Measurements from ENCODE around the gene NEU4. TPM values are rescaled to one million over a fixed set of nuclear protein-coding genes. Genes with fewer than 3 reads are reported as not detected.
A peak's percentile ranks its signal among the peaks of the same experiment; 100 is the strongest.
"Not testable (repeated sequence)": the region's sequence is repeated elsewhere in the genome, so short reads cannot be mapped to it uniquely, and the experiment has no call there.

NEU4 gene
- polyA plus RNA-seq, 1 donor from 2014 or later, result not detected

DNA sequence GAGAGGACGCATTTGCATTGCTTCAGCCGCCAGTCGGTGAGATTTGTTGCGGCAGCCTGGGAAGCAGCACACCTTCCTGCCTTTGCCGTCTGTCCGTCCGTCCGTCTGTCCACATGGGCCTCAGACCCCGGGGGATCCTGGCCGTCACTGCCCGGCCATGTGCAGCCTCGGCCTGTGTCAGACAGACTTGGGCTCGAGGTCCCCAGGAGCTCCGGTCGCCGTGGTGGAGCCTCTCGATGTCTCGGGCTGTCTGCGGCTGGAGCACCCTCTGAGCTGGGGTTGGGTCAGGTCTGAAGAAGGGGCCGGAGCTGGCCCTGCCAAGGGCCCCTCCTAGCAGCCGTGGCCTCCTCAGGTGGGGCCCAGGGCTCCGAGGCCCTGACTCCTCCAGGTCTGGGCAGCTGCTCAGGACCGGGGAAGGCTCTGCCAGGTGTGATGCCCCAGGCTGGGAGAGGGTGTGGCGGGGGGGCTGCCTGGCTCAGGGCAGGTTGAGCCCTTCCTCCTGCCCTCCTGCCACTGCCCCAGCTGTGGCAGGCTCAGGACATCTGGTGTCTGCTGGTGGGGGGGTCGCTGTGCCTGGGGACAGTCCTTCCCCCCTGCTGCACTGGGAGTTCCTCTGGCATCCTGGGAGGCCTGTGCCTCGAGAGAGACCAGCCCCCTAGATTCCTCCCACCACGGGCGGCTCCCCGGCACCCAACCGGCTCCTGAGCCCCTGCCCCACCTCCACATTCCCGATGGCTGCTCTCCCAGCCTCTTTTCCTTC is 11.8 kb downstream of the NEU4 start:
- peaks cover 2% of the 10 kb centered on the region for H3K36me3 Mint-ChIP-seq
- H3K27ac Mint-ChIP-seq, result peak overlapping the region in 1 of 3 donors; percentile 23
- H3K4me1 Mint-ChIP-seq, result peaks cover 4 to 15% (median 8%) of the 10 kb centered on the region in 3 donors
- H3K27me3 Mint-ChIP-seq, result peaks cover 31% of the 10 kb centered on the region
- peak overlapping the region in 1 of 4 donors; percentile 45 for H3K4me3 Mint-ChIP-seq
- H3K9me3 Mint-ChIP-seq, result peaks cover 0 to 7% (median 5%) of the 10 kb centered on the region in 3 donors

DNA sequence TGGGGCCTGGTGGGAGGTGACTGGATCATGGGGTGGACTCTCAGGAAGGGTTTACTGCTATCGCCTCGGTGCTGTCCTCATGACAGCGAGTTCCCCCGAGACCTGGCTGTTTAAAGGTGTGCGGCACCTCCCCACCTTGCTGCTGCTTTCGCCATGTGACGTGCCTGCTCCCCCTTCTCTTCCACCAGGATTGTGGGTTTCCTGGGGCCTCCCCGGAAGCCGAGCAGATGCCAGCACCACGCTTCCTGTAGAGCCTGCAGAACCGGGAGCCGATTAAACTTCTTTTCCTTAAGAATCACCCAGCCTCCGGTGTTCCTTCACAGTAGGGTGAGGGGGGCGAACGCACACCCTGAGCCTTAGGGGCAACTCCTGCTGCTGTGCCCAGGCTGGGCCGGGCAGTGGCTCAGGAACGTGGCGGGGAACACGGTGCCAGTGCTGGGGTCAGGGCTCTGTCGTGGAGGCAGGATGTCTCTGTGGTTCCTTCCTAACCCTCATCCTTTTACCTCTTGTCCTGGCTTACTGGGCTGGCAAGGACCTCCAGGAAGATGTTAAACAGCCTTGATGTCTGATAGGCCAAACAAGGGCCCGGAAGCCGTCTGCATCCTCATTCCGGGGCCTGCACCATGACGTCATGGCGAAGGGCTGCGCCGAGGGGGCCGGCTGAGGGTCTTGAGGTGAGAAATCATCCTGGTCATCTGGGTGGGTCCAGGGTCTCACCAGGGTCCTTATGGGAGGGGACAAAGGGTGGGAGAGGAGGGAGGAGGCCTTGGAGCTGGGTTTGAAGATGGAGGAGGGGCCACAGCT is 12.7 kb downstream of the NEU4 start:
- Mint-ChIP-seq H3K4me3 (peak overlapping the region in 1 of 4 donors; percentile 12), H3K27ac (no peak overlapping the region), H3K36me3 (peaks cover 4% of the 10 kb centered on the region)

DNA sequence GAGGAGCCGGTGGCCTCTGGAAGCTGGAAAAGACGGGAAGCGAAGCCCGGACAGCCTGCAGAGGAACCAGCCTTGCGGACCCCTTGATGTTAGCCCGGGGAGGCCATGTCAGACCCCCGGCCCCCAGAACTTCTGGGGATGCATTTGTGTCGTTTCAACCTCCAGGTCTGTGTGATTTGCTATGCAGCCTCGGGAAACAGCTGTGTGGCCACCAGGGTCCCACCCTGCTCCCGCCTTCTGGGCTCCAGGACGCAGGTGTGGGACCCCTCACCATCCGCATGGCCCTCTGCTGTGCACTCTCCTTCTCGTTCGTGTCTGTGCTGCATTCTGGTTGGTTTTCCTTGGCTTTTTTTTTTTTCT is 13.3 kb downstream of the NEU4 start:
- H3K27ac Mint-ChIP-seq, result peak overlapping the region in 2 of 3 donors; percentile 1 to 76
- peaks cover 4 to 14% (median 7%) of the 10 kb centered on the region in 3 donors for H3K4me1 Mint-ChIP-seq
- peaks cover 30% of the 10 kb centered on the region for H3K27me3 Mint-ChIP-seq
- H3K4me3 Mint-ChIP-seq, result peak overlapping the region in 1 of 4 donors; percentile 72
- peaks cover 0 to 11% (median 7%) of the 10 kb centered on the region in 3 donors for H3K9me3 Mint-ChIP-seq
- H3K36me3 Mint-ChIP-seq, result peaks cover 5% of the 10 kb centered on the region

More for the DNA sequence above, 12.7 kb downstream of the NEU4 start:
- Mint-ChIP-seq H3K9me3 (peaks cover 0 to 7% (median 5%) of the 10 kb centered on the region in 3 donors), H3K27me3 (peaks cover 31% of the 10 kb centered on the region), H3K4me1 (peaks cover 4 to 15% (median 8%) of the 10 kb centered on the region in 3 donors)

DNA sequence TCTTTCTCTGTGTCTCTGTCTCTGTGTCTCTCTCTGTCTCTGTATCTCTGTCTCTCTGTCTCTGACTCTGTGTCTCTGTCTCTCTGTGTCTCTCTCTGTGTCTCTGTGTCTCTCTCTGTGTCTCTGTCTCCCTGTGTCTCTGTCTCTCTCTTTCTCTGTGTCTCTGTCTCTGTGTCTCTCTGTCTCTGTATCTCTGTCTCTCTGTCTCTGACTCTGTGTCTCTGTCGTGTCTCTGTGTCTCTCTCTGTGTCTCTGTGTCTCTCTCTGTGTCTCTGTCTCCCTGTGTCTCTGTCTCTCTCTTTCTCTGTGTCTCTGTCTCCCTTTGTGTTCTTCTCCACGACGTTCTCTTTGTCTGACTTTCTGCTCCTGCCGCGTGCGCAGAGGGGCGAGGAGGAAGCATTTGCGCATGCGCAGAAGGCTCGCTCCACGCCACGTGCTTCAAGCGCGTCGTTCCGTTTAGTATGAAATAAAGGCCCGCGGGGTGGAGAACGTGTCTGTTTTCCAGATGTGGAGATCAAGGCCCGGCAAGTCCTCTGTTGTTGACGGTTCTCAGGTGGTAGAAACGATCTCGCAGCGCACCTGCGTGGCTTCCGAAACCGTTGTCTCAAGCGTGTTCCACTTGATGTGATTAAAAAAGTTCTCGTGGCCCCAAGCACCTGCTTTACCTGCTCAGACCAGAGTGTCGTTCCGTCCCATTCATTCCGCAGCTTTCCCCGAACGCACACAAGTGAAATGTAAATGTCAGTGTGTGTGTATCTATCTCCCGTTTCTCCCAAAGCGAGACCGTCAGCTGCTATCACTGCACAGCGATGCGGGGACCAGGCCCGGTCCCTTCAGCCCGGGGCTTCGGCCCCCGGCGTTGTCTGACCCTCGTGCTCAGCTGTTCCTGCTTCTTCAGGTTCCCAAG is 14.8 kb downstream of the NEU4 start:
- Mint-ChIP-seq H3K9me3 (peaks cover 0 to 16% (median 14%) of the 10 kb centered on the region in 3 donors), H3K27me3 (peaks cover 23% of the 10 kb centered on the region), H3K27ac (peak overlapping the region in 2 of 3 donors; percentile 53 to 56), H3K4me3 (peak overlapping the region in 1 of 4 donors; percentile 52)
- not testable (repeated sequence) for H3K4me1 Mint-ChIP-seq, H3K36me3 Mint-ChIP-seq

DNA sequence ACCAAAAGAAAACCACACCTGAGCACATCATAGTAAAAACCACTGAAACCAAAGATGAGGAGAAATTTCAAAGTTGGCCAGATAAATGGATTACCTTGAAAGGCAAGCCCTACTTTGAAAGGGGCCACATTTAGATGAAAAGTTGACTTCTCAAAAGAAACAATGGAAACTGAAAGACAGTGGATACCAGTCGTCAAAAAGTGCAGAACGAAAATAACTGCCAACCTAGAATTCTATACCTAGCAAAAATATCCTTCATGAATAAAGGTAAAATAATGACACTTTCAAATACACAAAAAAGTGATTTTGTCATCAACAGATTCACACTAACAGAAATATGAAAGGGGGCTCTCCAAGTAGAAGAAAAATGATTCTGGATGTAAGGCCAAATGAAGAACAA is 18.4 kb downstream of the NEU4 start:
- no peak overlapping the region for H3K4me3 Mint-ChIP-seq
- H3K27me3 Mint-ChIP-seq, result peaks cover 13% of the 10 kb centered on the region
- H3K4me1 Mint-ChIP-seq, result peaks cover 0 to 7% (median 0%) of the 10 kb centered on the region in 3 donors
- peaks cover 5% of the 10 kb centered on the region for H3K36me3 Mint-ChIP-seq
- H3K9me3 Mint-ChIP-seq, result peaks cover 0 to 16% (median 14%) of the 10 kb centered on the region in 3 donors
- peak overlapping the region in 1 of 3 donors; percentile 53 for H3K27ac Mint-ChIP-seq

DNA sequence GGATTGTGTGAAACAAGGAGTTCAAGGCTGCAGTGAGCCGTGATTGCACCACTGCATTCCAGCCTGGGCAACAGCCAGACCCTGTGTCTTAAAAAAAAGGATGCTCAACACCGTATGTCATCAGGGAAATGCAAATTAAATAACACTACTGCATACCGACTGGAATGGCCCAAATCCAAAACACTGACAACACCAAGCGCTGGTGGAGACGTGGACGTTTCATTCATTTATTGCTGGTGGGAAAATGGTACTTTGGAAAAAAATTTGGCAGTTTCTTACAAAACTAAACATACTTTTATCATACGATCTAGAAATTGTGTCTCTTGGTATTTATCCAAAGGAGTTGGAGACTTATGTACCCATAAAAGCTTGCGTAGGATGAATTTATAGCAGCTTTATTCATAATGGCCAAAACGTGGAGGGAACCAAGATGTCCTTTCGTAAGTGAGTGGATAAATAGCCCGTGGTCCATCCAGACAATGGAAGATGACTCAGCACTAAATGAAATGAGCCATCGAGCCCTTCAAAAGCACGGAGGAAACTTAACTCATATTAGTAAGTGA is 24.2 kb downstream of the NEU4 start:
- H3K4me1 Mint-ChIP-seq, result no peaks in the 10 kb centered on the region
- peaks cover 0 to 7% (median 0%) of the 10 kb centered on the region in 3 donors for H3K9me3 Mint-ChIP-seq
- H3K27me3 Mint-ChIP-seq, result peaks cover 17% of the 10 kb centered on the region
- H3K4me3 Mint-ChIP-seq, result no peak overlapping the region
- H3K27ac Mint-ChIP-seq, result no peak overlapping the region
- peaks cover 2% of the 10 kb centered on the region for H3K36me3 Mint-ChIP-seq

DNA sequence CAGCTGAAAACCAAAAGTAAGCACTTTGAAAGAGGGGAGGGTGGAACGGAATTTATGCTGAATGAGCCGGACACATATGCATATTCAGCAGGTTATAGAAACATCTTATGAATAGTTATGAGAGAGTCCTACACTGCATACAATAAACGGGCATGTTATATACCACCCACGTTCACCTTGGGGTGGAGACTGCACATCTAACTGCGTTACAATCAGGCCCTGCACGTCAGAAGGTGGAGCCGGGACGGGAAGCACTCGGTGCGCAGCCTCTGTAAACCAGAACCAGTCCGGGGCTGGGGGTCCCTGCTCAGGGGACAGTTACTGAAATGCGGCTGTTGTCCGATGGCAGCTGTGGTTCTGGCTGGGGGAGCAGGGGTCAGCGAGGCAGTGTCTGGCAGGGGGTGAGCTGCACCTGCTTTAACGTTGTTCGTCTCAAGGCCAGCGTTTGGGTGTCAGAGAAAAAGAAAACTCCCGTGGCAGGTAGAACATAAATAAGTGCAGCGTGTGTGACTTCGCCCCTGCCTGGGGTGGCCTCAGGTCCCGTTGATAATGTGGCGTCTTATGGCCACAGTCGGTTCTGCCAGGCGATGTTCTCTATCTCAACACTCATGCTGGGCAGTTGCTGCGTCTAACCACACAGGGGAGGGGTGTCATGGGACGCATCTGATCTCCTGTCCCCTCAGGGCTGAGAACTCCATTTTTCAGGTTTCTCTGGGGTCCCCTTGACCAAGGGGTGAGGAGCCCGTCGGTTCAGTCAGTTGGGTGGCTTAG is 24.9 kb downstream of the NEU4 start:
- H3K27me3 Mint-ChIP-seq, result peaks cover 15% of the 10 kb centered on the region
- not testable (repeated sequence) for H3K4me1 Mint-ChIP-seq, H3K4me3 Mint-ChIP-seq, H3K36me3 Mint-ChIP-seq, H3K27ac Mint-ChIP-seq, H3K9me3 Mint-ChIP-seq

DNA sequence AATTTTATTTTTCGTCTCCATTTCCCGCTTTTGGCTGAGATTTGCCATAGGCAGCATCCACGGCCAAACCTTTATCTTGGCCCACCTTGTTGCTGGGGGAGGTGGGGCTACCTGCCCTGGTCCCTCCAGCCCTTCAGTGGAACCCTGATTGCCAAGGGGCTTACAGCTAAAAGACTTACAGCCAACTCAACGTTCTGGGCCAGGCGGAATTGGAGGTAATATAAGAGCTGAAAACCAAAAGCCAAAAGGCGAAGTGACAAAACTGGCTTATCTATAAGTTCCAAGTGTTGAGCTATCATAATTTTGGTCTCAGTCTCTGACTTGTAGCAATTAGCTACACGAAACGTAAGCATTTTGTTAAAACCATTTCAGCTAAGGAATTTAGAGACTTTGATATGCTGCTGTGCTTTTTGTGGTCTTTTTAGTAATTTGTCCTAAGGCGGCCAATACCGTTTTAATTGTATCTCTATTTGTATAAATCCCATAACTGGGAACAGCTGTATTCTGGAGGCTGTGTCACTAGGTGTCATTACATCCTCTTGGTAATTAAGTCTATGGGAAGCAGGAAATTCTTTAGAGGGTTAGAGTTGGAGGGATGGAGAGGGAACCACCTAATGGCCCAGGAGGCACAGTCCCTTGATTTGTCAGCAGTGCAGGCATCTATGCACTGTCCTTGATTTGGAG is 25.7 kb downstream of the NEU4 start:
- no peak overlapping the region for H3K4me3 Mint-ChIP-seq
- H3K27ac Mint-ChIP-seq, result no peak overlapping the region
- H3K9me3 Mint-ChIP-seq, result peaks cover 0 to 5% (median 0%) of the 10 kb centered on the region in 3 donors
- H3K36me3 Mint-ChIP-seq, result peaks cover 2% of the 10 kb centered on the region
- peaks cover 0 to 3% (median 2%) of the 10 kb centered on the region in 3 donors for H3K4me1 Mint-ChIP-seq
- H3K27me3 Mint-ChIP-seq, result peaks cover 15% of the 10 kb centered on the region

DNA sequence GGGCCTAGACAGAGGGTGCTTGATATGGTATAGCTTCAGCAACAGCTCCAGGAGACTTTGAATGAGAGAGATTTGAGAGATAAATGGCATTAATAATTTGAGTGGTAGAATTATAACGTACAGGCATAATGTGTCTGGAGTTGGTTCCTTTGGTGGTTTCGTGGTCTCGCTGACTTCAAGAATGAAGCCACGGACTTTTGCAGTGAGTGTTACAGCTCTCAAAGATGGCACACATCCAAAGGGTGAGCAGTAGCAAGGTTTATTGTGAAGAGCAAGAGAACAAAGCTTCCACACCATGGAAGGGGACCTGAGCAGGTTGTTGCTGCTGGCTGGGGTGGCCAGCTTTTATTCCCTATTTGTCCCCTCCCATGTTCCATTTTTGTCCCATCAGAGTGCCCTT is 26.6 kb downstream of the NEU4 start:
- H3K36me3 Mint-ChIP-seq, result peaks cover 2% of the 10 kb centered on the region
- peaks cover 12% of the 10 kb centered on the region for H3K27me3 Mint-ChIP-seq
- H3K4me3 Mint-ChIP-seq, result no peak overlapping the region
- peaks cover 0 to 5% (median 0%) of the 10 kb centered on the region in 3 donors for H3K9me3 Mint-ChIP-seq
- no peak overlapping the region for H3K27ac Mint-ChIP-seq
- peaks cover 0 to 3% (median 2%) of the 10 kb centered on the region in 3 donors for H3K4me1 Mint-ChIP-seq

DNA sequence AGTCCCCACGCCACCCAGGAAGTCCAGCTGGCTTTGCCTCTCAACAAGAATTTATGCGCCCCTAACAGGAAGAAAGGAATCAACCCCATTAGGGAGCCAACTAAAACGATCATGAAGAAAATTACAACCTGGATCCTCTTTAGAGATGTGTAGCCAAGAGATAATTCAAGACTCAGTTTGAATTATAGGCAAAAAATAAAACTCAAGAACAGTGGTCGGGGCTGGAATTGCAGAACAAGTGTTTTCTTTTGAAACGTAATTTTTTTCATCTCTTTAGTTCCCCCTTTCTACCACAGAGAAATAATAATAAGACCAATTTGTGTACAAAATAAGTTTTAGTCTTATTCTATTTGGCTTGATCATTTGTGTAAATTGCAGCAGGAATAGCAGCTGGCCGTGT is 27.3 kb downstream of the NEU4 start:
- H3K4me3 Mint-ChIP-seq, result no peak overlapping the region
- peaks cover 0 to 5% (median 0%) of the 10 kb centered on the region in 3 donors for H3K9me3 Mint-ChIP-seq
- peaks cover 0 to 5% (median 2%) of the 10 kb centered on the region in 3 donors for H3K4me1 Mint-ChIP-seq
- no peak overlapping the region for H3K27ac Mint-ChIP-seq
- no peaks in the 10 kb centered on the region for H3K36me3 Mint-ChIP-seq
- H3K27me3 Mint-ChIP-seq, result peaks cover 12% of the 10 kb centered on the region

DNA sequence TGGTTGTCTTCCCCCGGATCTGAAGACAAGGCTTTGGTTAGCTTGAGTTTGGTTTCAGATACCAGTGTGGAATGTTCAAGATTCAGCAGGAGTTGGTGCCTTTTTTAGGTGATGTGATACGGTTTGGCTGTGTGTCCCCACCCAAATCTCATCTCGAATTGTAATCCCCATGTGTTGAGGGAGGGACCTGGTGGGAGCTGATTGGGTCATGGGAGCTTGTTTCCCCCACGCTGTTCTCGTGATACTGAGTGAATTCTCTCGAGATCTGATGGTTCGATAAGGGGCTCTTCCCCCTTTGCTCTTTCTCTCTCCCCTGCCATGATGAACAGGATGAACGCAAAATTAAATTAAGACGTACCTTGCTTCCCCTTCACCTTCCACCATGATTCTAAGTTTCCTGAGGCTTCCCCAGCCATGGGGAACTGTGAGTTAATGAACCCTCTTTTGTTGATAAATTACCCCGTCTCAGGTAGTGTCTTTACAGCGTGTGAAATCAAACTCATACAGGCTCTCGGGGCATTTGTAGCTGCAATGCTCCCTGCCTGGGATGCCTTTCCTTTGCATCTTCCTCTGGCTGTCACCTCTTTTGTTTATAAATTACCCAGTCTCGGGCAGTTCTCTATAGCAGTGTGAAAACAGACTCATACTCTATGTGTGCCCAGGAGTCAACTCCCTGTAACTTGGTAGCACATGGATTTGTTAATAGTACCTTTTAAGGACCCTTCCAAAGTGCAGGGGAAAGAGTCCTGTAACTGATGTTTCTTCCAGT is 28.4 kb downstream of the NEU4 start:
- Mint-ChIP-seq H3K27ac (no peak overlapping the region), H3K9me3 (peaks cover 0 to 5% (median 0%) of the 10 kb centered on the region in 3 donors), H3K4me1 (peaks cover under 1 to 5% (median 2%) of the 10 kb centered on the region in 3 donors), H3K4me3 (no peak overlapping the region), H3K36me3 (no peaks in the 10 kb centered on the region), H3K27me3 (peaks cover 12% of the 10 kb centered on the region)

DNA sequence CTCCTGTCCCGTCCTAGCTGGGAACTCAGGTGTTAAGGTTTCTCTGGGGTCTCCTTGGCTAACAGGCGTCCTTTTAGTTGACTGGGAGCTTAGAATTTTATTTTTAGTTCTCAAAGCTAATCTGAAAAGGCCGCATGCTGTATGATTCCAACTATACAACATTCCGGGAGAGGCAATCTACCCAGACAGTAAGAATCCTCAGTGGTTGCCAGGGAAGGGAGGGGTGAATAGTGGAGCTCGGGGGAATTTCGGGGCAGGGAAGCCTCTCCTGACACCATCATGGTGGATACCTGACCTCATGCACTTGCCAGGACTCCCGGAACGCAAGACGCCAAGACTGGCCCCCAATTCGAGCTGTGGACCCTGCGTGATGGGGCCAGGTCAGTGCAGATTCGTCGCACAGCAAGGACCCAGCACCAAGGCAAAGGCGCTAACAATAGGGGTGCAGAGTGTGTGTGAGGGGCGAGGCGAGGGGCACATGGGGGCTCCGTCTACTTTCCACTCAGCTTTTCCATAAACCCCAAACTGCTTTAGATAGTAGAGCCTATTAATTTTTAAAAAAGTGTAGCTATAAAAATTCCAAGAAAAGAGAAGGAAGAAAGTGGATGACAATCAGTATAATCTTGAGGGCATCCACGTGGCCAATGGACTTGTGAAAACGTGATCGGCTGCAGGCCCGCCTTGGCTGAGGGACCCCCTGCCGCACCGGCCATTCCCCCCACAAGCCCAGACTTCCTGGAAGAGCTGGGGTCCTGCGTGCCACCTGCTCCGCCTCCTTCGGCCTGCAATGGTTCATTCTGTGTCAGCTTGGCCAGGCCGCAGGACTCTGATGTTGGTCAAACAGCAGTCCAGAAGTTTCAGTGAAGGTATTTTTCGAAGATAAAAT is 32.4 kb downstream of the NEU4 start:
- Mint-ChIP-seq H3K4me3 (peak overlapping the region in 3 of 4 donors; percentile 39 to 76 (median 60)), H3K27me3 (peaks cover 3% of the 10 kb centered on the region), H3K9me3 (no peaks in the 10 kb centered on the region), H3K36me3 (no peaks in the 10 kb centered on the region), H3K4me1 (peaks cover 16 to 25% (median 20%) of the 10 kb centered on the region in 3 donors), H3K27ac (peak overlapping the region in 1 of 3 donors; percentile 90)

Data from IgD-negative memory B cell (primary cell).